Middle frontal gyrus (tissue), 1 donor: ENCODE data around the gene IFNGR1.
"Not testable (repeated sequence)": the region's sequence is repeated elsewhere in the genome, so short reads cannot be mapped to it uniquely, and the experiment has no call there.

Experiments used
- DNase-seq: peaks from one replicate; pipeline ENCODE4 v3.0.0-alpha.2; 2015; ENCODE audit warnings: low spot score; ENCODE audit errors: extremely low spot score

The IFNGR1 gene

DNA sequence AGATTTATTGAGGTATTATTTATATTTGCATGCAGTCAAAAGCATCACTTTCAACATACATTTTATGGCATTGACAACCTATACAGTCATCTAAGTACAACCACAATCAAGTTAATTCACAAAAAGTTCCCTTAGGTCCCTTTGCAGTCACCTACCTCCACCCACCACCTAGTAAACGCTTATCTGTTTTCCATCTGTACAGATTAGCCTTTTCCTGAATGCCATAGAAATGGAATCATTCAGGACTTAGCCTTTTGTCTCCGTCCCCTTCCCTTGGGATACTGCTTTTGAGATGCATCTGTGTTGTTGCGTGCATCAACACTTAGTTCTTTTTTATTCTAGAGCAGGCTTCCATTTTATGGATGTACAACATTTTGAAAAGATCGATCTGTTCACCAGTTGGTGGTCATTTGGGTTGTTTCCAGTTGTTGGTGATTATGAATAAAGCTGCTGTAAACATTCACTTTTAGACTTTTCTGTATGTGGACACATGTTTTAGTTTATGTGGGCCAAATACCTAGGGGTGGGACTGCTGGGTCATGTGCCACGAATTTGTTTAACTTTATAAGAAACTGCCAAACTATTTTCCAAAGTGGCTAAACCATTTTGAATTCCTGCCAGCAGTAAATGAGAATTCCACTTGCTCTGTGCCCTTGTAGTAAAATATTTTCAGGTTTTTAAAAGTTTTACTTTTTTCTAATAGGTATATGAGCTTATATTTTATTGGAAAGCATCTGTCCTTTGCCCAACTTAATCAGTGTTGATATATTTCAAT is 17.6 kb upstream of the IFNGR1 start:
- no peak for DNase-seq

DNA sequence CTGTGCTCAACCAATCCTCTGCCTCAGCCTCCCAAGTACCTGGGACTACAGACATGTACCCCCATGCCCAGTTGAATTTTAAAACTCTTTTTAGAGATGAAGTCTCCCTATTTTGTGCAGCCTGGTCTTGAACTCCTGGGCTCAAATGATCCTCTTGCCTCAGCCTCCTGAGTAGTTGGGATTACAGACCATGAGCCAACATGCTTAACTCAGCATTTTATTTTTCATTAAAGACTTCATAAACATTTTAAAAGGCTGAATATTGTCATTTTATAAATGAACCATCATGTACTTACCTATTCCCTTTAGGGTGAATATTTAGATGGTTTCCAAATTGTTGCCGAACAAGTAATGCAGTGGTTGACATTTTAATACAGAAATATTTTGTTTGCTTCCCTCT is 16.5 kb upstream of the IFNGR1 start:
- no peak for DNase-seq

DNA sequence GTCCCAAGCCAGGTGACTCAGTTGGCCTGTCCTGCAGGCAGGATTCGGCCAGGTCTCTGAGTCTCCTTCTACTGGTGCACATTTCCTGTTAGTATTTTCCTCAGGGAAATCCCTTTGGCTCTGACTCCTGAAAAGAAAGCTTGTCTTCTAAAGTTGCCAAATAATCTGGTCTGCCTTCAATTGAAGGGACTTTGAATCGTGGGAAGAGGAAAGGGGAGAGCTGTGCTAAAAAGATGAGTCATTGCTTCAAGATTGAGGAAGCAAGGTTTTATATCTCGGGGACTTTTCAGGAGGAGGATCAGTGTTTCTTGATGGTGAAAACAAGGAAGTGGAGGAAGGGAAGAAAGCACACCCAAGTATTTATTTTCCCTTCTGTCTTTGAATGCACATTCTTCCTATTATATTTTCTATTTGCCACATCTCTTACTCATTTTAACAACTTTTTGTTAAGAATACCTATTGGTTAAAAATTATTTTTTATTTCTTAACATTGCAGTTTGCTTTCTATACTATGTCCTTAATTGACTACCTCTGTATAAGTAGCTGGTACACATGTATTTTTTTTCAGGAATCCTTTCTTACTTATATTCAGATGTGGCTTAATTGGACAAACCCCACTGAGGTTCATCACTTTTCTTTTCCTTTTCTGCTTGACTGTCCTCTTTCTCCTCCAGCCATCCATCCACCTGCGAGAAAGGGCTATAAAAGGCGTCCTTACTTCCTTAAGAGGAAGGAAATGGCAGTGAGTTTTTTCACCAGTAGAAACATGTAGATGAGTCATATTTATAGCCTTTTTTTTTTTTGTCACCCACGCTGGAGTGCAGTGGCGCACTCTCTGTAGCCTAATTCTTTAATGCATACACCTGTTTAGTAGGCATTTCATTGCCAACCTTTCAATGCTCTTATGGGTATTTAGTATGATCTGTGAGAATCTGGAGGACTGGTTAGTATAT is 15.0 kb upstream of the IFNGR1 start:
- no peak for DNase-seq

DNA sequence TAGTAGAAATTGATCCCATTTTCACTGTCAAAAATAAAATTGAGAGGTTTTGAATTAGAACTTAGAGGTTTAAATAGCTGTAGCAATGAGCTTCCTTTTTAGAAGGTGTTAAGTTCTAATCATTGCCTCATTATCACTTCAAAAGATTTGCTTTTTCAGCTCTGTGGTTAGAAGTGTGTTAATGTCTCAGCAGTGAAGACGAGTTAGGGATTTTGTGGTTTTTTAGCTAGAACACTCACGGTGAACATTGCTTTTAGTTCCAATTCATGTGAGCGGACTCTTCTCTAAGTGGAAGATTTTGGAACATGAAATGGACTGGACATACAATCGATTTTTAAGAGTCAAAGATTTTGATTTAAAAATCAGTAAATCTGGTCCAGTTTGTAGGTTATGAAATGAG is 12.7 kb upstream of the IFNGR1 start:
- no peak for DNase-seq

DNA sequence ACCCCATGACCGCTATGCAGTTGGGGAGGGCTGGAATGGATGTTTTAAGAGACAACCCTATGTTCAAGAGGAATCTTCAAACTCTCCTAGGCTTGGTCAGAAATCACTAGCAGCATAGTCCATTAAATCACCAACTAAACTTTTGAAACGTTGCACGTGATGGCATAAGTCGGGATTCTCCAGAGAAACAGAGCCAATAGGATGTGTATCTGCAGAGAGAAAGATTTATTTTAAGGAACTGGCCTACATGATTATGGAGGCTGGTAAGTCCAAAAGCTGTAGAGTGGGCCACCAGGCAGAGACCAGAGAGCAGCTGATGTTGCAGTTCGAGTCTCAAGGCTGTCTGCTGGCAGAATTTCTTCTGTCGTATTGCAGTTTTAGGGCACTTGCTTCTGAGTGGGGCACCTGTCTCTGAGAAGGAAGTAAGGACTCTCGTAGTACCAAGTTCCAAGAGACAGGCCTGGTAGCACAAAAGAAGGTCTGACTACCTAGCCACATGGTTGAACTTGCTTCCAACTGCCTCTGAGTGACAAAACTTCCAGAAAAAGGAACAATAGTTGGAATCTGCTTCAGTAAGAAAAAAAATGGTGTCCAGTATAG is 11.9 kb upstream of the IFNGR1 start:
- no peak for DNase-seq

DNA sequence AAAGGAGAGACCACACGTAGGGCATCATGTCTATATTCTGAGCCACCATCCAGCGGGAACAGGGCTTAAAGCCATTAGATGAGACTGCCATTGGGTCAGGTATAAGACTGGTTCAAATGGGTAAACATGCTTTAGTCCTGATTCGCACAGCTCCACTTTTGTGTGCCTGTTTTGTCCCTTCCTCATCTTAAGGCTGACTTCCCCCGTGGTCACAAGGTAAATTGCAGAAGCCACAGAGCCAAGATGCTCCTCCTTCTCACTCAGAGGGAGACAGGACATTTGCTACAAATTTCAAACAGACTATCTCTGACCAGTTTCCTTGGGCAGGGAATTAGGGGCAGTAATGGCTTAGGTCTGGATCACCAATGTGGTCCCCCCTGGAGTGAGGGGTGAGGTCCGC is 11.4 kb upstream of the IFNGR1 start:
- DNase-seq = no peak

DNA sequence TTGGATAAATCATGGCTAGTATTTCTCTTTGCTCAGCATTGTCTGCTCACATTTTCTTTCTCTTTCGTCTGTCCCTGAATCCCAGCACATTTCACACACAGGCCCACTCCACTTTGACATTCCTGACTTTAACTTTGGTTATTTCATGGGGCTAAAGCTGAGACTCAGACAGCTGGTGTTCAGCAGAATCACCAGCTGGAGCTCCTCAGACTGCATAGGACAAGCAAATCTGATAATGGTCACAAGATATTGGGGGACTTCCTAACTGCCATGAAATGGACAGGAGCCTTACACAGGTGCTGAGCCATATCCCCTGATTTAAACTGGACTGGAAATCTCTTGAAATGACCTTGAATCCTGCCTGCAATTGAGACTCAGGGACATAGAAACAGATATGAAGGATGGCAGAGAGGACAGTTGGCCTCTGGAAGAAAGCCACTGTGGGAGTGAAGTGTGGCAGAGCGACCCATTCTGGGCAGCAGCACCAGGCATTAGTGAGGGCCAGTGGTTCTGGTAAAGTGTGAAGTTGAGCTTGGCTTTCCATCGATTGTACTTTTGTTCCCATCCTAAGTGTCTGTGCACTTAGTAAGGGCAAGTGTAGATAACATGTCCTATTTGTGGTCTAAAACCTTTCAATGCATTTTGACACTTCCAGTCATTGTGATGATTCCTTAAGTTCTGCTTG is 10.0 kb upstream of the IFNGR1 start:
- no peak for DNase-seq

DNA sequence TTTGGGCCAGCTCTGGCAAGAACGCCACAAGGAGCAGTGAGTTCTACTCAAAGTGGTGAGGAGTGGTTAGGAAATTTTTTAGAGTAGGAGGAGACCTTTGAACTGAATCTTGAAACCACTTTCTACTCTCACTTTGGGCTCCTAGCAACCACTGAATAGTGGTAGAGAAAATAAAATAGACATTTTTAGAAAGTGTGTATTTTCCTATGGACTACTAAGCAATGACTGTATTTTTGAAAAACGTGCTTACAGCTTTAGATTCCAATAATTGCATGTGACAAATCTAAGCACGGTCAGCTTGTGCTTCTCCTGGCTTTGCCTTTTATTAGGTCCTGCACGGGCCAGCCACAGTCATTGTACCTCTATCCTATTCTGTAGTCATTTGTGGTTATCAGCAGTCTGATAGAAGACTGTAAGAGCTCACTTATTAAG is 8.7 kb upstream of the IFNGR1 start:
- no peak for DNase-seq

DNA sequence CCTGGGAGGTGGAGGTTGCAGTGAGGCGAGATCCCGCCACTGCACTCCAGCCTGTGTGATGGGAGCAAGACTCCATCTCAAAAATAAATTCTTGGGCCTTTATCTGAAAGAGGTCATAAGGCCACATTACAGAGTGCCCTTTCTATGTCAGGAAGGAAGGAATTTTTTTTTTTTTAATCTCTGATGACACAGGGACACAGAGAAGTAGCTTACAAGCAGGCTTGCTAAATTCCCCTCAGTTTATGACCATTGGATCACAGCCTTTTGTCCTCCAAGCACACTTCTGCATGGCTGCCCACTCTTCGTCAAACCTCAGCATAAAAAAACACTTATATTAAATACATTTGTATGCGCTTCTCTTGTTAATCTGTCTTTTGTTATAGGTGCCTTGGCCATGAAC is 7.5 kb upstream of the IFNGR1 start:
- no peak for DNase-seq

DNA sequence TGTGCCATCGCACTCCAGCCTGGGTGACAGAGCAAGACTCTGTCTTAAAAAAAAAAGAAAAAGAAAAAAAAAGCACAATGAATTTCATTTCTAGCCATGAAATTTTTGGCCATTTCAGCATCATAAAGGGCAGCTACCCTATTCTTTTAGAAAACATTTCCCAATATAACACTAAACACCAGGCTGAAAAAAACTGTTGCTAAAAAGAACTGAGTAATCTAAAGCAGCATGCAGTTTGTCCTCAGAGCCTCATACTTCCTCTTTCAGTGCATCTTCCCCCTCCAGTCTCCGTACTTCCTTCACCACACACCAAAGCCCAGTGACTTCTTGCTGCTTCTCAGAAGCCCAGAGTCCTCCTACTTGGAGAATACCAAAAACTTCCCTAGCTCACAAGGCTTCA is 5.6 kb upstream of the IFNGR1 start:
- no peak for DNase-seq

DNA sequence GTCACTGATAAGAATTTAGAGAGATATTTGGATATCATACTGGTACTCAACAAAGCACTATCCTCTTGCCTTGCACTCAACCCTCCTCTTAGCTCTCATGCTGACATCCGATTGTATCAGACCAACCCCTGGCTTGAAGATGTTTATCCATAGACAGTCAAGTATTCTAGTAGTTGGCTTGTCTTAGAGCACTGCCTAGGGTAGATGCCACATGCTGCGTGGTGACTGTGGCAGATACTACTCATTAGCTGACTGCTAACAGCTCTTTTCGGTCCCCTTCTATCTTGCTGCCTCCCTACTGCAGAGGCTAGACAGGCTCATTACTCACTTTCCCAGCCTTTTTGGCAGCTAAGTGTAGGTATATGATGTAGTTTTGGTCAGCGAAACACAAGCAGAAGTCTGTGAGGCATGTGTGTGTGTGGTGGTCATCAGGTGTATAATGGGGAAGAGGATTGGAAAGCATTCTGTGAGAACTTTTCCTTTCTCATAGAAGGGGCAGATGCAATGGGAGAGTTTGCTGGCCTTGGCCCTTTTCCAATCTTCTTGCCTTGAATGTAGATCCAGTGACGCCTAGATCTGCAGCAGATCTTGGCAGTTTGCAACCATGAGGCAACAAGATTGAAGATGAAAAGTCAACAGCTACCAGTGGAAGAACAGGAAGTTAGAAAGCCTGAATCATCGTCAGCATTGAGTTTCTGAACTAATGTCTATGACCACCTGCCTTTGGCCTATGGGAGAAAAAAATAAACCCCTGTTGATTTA is 4.4 kb upstream of the IFNGR1 start:
- DNase-seq = no peak

DNA sequence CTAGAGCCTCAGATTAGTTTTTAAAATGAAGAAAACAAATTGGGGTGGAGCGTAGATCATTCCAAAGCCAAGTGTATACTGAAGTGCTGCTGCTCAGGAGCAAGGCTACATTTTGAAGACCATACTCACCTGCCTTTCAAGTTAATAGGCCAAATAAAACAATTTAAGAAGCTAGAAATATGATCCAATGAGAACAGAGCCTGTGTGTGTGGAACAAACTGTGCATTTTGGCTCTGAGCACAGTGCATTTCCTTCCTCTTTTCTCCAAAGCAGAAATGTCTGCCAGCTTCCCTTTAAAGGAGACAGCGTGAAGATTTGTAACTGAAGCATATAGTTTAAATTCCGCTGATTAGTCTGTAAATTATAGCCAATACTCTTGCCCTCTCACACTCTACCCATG is 3.2 kb upstream of the IFNGR1 start:
- DNase-seq = no peak

DNA sequence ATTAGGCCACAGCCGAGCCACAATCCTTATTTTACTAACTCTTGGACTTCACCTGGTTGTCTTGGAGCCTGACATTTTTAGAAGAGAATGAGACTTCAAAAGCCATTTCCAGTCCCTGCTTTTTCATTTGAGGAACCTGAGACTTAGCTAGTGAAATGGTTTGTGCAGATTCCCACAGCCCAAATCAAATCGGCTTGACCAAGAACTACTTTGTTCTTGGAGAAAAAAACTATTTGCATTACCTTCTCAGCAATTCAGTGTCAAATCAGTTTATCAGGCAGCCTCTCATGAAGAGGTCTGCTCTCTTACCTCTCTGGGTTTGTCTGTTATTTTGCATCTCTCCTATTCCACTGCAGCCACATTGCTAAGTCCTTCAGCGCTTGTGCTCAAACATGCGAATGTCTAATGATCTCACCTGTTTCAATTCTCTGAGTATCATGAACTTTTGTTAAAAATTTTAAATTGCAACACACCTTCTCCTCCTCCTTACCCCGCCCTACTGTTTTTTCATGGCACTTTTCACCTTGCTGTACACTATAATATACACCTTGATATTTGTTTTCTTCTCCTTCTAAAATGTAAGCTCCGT is 573 bp upstream of the IFNGR1 start:
- no peak for DNase-seq

DNA sequence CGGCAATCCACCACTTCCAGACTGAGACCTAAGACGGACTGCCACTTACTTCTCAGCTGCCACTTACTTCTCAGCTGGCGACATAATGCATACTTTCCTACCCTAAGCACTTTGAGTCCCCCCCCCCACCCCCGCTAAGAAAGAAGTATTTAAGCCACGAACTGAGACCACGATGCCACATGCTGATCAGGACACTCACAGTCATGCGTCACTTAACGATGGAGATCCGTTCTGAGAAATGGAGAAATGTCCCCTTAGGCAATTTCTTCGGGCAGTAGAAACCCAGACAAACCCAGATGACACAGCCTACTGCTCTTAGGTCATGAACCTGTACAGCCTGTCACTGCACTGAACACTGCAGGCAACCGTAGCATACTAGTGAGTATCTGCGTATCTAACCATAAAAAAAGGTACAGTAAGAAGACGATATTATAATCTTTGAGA is 690 bp downstream of the IFNGR1 start:
- no peak for DNase-seq

DNA sequence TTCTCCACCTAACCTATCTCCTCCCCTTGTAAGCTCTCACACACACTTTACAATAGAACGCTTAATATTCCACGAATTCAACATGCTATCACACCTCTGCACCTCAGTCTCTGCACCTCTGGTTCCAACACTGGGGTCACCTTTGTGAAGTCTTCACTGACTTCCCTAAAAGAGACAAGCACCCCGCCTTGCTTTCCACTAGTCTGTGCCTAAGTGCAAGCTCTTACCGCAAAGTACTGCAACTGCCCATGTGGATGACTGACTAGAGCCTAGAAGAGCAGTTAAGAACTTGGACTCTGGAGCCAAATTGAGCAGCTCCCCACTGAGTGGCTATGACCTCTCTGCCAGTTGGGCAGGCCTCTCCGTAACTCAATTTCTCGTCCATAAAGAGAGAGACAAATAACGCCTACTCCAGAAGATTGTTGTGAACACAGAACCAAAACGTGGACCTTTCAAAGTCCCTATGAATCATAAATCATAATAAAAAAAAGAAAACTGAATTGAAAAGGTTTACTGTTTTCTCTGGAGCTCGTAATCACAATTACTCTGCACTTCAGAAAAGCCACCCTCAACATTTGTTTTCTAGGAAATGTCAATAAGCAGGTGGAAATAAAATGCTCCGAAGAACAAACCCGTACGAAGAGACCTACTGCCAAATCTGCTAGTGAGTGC is 1.2 kb downstream of the IFNGR1 start:
- no peak for DNase-seq

DNA sequence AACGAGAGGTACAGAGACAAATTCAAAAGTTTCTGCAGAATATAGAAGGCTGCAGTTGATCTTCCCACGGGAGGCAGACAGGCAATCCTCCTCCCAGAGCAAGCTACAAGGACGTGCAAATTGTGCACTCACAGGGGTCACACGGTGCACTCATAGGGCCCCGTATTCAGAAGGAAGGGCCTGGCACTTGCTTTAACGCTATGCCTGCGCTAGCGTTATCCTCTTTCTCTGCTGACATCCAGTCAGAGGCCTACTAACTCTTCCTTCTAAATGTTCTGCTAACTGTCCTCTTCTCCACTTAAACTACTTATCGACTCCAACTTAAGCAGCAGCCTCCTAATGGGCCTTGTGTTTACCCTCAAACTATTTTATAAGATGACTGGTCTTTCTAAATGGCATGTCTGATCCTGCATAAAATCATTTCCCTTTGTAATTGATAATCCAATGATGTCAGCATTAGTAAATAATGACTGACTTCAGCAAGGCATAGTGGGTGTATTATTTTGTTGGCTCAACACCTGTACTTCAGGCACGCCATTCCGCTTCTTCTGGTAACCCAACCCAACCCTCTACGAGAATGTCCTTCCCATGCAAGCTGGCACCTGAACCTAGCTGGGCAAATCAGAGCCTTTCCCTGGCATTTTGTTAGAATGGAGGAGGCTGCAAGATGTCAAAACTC is 2.2 kb downstream of the IFNGR1 start:
- DNase-seq = no peak

DNA sequence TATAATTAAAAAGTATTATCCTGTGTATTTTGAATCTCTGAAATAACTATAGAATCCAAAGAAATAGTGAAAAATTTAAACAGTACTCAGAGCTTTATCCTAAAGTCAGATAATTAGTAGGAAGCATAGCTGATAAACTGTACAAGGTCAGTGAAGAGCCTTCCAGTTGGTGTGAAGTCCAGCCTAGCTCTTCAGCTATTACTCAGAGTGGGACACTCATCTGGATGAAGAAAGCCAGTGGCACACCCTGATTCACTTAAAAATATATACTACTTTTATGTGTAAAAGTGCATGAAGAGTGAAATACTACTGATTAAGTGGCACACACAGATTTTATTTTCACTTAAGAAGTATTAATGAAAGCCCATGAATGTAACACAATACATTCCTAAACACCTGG is 3.1 kb downstream of the IFNGR1 start:
- DNase-seq = no peak

DNA sequence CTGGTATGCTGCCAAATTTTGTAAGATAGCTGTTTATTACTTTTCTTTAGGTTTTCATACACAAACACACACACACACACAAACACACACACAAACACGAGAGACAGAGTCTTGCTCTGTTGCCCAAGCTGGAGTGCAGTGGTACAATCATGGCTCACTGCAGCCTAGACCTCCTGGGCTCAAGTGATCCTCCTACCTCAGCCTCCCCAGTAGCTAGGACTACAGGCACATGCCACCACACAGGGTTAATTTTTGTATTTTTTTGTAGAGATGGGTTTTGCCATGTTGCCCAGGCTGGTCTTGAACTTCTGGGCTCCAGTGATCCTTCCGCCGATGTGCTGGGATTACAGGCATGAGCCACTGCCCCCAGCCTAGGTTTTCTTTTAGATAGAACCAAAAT is 3.6 kb downstream of the IFNGR1 start:
- not testable (repeated sequence) for DNase-seq

DNA sequence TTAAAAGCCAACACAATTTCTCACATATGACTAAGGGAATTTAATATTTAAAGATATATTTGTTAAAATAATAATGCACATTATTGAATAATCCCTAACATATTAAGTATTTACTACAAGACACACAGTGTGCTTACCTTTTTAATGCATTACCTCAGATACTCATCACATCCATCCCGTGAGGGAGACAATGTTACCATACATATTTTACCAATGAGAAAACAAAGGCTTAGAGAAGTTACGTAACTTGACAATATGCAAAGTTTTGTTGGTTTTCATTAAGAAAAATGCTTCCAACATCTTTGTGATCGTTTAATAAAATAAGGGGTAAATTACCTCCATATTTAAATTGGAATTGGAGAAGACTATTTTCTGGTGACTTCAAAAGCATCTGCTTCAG is 4.3 kb downstream of the IFNGR1 start:
- no peak for DNase-seq
